ENCODE data around the gene PTPRE.

The PTPRE gene

DNA sequence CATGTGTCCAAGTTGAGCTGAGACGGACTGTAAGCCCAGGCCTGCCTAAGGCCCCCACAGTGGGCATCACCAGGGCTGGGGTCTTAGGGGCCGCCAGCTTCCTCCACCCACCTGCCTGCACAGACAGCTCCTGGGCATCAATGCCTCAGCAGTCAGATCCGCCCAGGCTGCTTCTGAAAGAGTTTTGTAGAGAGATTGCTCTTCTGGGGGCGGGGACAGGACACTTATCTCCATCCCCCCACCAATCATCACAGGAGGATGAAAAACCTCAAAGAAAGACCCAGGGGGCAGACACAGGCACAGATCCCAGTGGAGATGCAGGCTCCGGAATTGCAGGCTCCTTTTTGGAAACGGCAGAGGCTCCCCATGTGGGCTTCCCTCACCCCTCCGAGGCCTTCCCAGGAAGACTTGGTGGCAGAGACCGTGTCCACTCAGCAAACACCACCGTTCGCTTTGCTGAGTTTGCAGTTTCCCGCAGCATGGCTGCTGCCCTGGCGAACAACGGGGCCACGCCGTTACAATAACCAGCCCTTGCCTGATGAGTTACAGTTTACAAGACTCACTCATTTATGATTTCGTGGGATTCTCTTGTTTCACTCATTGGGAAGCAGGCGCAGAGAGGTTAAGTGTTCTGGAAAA lies 122.9 kb downstream of the PTPRE start:
- no peaks in the 10 kb centered on the region for H3K4me1 Mint-ChIP-seq
- no peak for ATAC-seq (replicated peaks; ENCODE audit: extremely low read depth, poor library complexity, severe bottlenecking)

DNA sequence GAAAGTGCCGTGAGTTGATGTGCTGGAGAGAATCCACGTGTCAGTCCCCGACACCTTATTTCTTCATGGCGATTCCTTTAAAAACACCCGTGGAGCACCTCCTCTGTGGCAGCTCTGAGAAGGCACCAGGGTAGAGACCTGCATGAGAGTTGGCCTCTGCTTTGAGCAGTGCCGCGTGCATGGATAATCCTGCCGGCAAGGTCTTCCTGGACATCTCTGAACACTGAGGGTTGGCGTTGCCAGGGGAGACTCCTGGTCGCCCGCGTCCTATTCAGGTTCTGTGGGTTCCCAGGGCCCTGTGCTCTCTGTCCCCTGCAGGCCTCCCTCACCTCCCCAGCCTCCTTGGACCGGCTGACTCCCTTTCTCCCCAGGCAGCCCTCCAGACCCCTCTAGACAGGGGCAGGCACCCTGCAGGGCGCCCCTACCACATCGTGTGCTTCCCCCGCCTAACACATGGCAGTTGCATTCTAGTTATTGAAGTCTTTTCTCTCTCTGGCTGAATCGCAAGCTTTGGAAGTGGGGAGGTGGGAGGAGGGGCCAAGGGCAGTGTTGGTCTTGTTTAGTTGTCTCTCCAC lies 123.7 kb downstream of the PTPRE start:
- Mint-ChIP-seq H3K9me3 (no peaks in the 10 kb centered on the region), H3K27ac (ENCODE audit: low read depth) (no peak overlapping the region), H3K27me3 (peaks cover 25% of the 10 kb centered on the region), H3K4me3 (no peak overlapping the region), H3K36me3 (ENCODE audit: insufficient read depth) (peaks cover 1% of the 10 kb centered on the region), H3K4me1 (peaks cover 3% of the 10 kb centered on the region)
- DNase-seq (ENCODE audit: low spot score in 2 of 2) (no peak), ATAC-seq (replicated peaks; ENCODE audit: extremely low read depth, poor library complexity, severe bottlenecking) (no peak)

More for the DNA sequence above, 122.9 kb downstream of the PTPRE start:
- peaks cover 25% of the 10 kb centered on the region for H3K27me3 Mint-ChIP-seq
- no peak for DNase-seq (ENCODE audit: low spot score in 2 of 2)
- H3K9me3 Mint-ChIP-seq: no peaks in the 10 kb centered on the region
- no peak overlapping the region for H3K27ac Mint-ChIP-seq (ENCODE audit: low read depth)
- no peaks in the 10 kb centered on the region for H3K36me3 Mint-ChIP-seq (ENCODE audit: insufficient read depth)
- H3K4me3 Mint-ChIP-seq: no peak overlapping the region

DNA sequence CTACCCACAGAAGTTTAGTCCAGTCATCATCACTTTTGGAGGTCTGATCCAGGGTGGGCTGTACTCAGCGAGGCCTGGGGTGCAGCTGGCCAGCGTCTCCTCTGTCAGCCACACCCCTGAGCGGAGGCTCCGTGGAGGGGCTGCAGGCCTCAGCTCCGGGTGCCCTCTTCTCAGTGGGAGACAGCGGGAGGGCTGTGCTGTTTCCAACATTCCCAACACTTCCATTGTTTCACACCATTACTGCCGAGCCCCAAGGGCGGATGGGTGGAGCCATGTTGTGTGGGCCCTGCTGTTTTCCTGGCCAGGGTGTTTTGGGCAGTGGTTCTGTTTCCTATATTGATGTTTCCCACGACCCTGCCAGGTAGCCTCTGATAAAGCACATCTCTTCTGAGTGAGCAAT lies 124.3 kb downstream of the PTPRE start:
- H3K27me3 Mint-ChIP-seq: peaks cover 23% of the 10 kb centered on the region
- peaks cover 3% of the 10 kb centered on the region for H3K36me3 Mint-ChIP-seq (ENCODE audit: insufficient read depth)
- DNase-seq (ENCODE audit: low spot score in 2 of 2) (no peak), ATAC-seq (replicated peaks; ENCODE audit: extremely low read depth, poor library complexity, severe bottlenecking) (no peak)
- H3K27ac Mint-ChIP-seq (ENCODE audit: low read depth): no peak overlapping the region
- no peaks in the 10 kb centered on the region for H3K9me3 Mint-ChIP-seq
- no peak overlapping the region for H3K4me3 Mint-ChIP-seq
- peaks cover 5% of the 10 kb centered on the region for H3K4me1 Mint-ChIP-seq

DNA sequence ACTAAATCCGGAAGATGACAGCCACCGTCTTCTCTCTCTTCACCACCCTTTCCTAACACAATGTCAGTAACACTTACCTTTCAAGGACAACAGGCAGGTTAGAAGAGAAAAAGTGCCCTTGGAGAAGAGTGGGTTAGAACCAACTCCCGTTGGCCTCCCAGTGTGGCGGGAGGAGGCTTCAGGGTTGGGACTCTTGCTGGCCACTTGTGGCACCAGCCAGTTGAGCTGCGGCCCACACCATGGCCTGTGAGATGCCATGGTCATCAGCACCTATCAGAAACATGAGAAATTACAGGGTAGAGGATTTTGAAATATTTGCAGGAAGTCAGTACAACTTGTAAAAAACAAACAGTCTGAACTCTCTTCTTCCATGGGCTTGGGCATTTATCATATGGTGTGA lies 125.6 kb downstream of the PTPRE start:
- peaks cover 5% of the 10 kb centered on the region for H3K4me1 Mint-ChIP-seq
- H3K27ac Mint-ChIP-seq (ENCODE audit: low read depth): no peak overlapping the region
- H3K9me3 Mint-ChIP-seq: no peaks in the 10 kb centered on the region
- peaks cover 3% of the 10 kb centered on the region for H3K36me3 Mint-ChIP-seq (ENCODE audit: insufficient read depth)
- H3K4me3 Mint-ChIP-seq: no peak overlapping the region
- H3K27me3 Mint-ChIP-seq: peaks cover 19% of the 10 kb centered on the region
- ATAC-seq (replicated peaks; ENCODE audit: extremely low read depth, poor library complexity, severe bottlenecking): no peak
- no peak for DNase-seq (ENCODE audit: low spot score in 2 of 2)

DNA sequence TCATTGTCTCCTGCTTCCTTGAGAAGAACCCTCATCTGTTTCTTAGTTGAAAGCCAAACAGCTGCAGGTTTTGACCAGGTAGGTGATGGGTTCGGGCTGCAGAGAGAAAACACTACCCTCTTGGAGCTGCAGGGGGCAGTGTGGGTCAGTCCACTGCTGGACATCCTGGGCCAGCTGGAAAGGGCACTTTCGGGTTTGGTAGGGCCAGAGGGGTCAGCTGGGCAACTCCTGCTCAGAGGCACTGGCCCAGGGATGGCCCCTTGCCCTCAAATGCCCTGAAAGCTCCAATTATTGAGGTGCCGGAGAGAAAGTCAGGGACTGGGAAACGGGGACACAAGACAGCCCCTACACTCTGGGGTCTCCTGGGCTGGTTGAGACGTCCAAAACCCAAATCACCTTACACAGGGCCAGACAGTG lies 128.7 kb downstream of the PTPRE start:
- Mint-ChIP-seq H3K27me3 (peaks cover under 1% of the 10 kb centered on the region), H3K4me3 (no peak overlapping the region), H3K9me3 (no peaks in the 10 kb centered on the region), H3K36me3 (ENCODE audit: insufficient read depth) (peaks cover 3% of the 10 kb centered on the region), H3K27ac (ENCODE audit: low read depth) (no peak overlapping the region), H3K4me1 (peaks cover 5% of the 10 kb centered on the region)
- ATAC-seq (replicated peaks; ENCODE audit: extremely low read depth, poor library complexity, severe bottlenecking) (no peak), DNase-seq (ENCODE audit: low spot score in 2 of 2) (peak; percentile 47 to 69)

- Mint-ChIP-seq H3K27me3 (no peaks in the 10 kb centered on the region), H3K9me3 (no peaks in the 10 kb centered on the region), H3K36me3 (ENCODE audit: insufficient read depth) (peaks cover 3% of the 10 kb centered on the region), H3K27ac (ENCODE audit: low read depth) (no peak overlapping the region), H3K4me1 (peaks cover 5% of the 10 kb centered on the region), H3K4me3 (no peak overlapping the region)
- no peak for DNase-seq (ENCODE audit: low spot score in 2 of 2)
- no peak for ATAC-seq (replicated peaks; ENCODE audit: extremely low read depth, poor library complexity, severe bottlenecking)
These were observed 129.2 kb downstream of the PTPRE start for GRCh38 chr10:128036011-128036615.

DNA sequence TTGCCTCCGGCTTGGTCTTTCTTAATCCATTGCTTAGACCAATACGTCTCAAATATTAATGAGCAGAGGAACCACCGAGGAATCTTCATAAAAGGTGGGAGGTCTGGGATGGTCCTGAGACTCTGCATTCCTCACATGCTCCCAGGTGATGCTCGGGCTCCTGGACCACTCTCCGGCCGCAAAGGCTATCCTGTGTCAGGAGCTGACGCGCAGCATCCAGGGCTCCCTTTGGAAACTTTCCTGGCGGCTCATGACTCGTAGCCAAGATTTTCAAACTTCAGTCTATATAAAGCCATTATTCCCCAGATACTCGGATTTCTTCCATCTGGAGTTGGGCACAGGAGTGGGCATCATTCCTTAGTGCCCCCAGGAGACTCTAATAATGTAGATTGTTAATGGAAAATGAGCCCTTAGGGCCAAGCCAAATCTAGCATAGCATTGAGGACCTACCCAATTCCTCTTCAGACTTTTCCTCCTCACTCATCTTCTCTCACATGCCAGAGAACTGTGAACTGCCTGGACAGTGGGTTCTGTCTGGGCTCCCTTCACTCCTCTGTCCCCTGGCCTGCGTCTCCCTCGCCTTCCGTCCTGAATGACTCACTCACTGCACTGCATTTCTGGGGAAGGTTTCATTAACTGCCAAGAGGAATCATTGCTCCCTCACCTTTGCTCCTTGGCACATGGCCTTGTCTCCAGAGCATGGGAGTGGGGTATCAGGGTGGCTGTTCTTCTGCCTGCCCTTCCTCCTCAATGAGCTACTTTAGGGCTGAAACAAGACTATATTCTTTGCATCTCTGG lies 130.0 kb downstream of the PTPRE start:
- H3K9me3 Mint-ChIP-seq: no peaks in the 10 kb centered on the region
- no peaks in the 10 kb centered on the region for H3K27me3 Mint-ChIP-seq
- no peak for DNase-seq (ENCODE audit: low spot score in 2 of 2)
- peaks cover 7% of the 10 kb centered on the region for H3K4me1 Mint-ChIP-seq
- H3K27ac Mint-ChIP-seq (ENCODE audit: low read depth): peak overlapping the region; percentile 3
- H3K36me3 Mint-ChIP-seq (ENCODE audit: insufficient read depth): peaks cover 3% of the 10 kb centered on the region
- no peak for ATAC-seq (replicated peaks; ENCODE audit: extremely low read depth, poor library complexity, severe bottlenecking)
- no peak overlapping the region for H3K4me3 Mint-ChIP-seq

DNA sequence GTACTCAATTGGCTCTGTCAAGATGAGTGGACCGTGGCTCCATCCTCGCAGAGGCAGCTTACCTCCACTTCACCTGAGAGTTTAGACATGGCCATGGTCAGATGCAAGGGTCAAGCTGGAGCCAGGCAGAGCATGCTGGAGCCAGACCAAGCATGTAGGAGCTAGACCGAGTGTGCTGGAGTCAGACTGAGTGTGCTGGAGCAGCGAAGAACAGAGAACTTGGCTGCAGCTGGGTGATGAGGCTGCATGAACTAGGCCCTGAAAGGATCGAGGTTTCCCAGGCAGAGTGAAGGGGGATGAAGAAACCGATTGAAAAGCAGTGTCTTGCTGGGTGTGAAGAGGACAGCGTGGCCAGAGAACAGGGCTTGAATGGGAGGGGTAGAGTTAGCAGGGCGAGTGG lies 133.2 kb downstream of the PTPRE start:
- ATAC-seq (replicated peaks; ENCODE audit: extremely low read depth, poor library complexity, severe bottlenecking): no peak
- H3K36me3 Mint-ChIP-seq (ENCODE audit: insufficient read depth): peaks cover 8% of the 10 kb centered on the region
- H3K4me3 Mint-ChIP-seq: no peak overlapping the region
- peak overlapping the region; percentile 68 for H3K27ac Mint-ChIP-seq (ENCODE audit: low read depth)
- no peaks in the 10 kb centered on the region for H3K9me3 Mint-ChIP-seq
- no peak for DNase-seq (ENCODE audit: low spot score in 2 of 2)
- H3K4me1 Mint-ChIP-seq: peaks cover 16% of the 10 kb centered on the region
- no peaks in the 10 kb centered on the region for H3K27me3 Mint-ChIP-seq

GRCh38 chr10:128040681-128041080 lies 133.8 kb downstream of the PTPRE start:
- H3K27me3 Mint-ChIP-seq: no peaks in the 10 kb centered on the region
- H3K4me1 Mint-ChIP-seq: peaks cover 12% of the 10 kb centered on the region
- peak overlapping the region; percentile 68 for H3K27ac Mint-ChIP-seq (ENCODE audit: low read depth)
- no peaks in the 10 kb centered on the region for H3K9me3 Mint-ChIP-seq
- no peak overlapping the region for H3K4me3 Mint-ChIP-seq
- ATAC-seq (replicated peaks; ENCODE audit: extremely low read depth, poor library complexity, severe bottlenecking) (no peak), DNase-seq (ENCODE audit: low spot score in 2 of 2) (no peak)
- peaks cover 7% of the 10 kb centered on the region for H3K36me3 Mint-ChIP-seq (ENCODE audit: insufficient read depth)

DNA sequence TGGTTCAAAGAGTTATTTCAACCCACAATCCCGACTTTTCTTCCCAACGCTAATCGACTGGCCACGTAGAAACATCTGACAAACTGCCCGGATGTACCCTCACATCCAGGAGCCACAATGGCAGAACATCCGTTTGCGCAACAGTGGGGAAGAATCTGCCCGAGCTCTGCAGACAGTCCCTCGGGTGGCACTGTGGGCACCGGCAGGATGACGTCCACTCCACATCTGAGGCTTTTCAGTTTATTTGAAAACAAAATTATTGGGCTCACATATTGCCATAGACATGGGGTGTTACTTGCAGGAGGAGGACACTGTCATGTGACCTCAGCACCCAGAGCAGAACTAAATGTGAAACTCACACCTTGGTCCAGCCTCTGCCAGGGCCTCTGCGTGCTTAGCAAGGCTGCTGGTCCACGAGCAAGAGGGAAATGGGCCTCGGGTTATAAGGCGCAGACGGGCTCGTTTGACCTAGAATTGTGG lies 135.3 kb downstream of the PTPRE start:
- Mint-ChIP-seq H3K9me3 (no peaks in the 10 kb centered on the region), H3K4me3 (peak overlapping the region; percentile 49), H3K27ac (ENCODE audit: low read depth) (peak overlapping the region; percentile 91), H3K4me1 (peaks cover 21% of the 10 kb centered on the region), H3K36me3 (ENCODE audit: insufficient read depth) (peaks cover 10% of the 10 kb centered on the region), H3K27me3 (no peaks in the 10 kb centered on the region)
- ATAC-seq (replicated peaks; ENCODE audit: extremely low read depth, poor library complexity, severe bottlenecking): peak; percentile 94
- peak in 1 of 2 donors; percentile 56 for DNase-seq (ENCODE audit: low spot score in 2 of 2)

GRCh38 chr10:128043259-128044045 lies 136.5 kb downstream of the PTPRE start:
- no peak for ATAC-seq (replicated peaks; ENCODE audit: extremely low read depth, poor library complexity, severe bottlenecking)
- no peak overlapping the region for H3K4me3 Mint-ChIP-seq
- peaks cover 34% of the 10 kb centered on the region for H3K4me1 Mint-ChIP-seq
- H3K36me3 Mint-ChIP-seq (ENCODE audit: insufficient read depth): peaks cover 22% of the 10 kb centered on the region
- no peak for DNase-seq (ENCODE audit: low spot score in 2 of 2)
- H3K27ac Mint-ChIP-seq (ENCODE audit: low read depth): no peak overlapping the region
- no peaks in the 10 kb centered on the region for H3K27me3 Mint-ChIP-seq
- H3K9me3 Mint-ChIP-seq: no peaks in the 10 kb centered on the region

DNA sequence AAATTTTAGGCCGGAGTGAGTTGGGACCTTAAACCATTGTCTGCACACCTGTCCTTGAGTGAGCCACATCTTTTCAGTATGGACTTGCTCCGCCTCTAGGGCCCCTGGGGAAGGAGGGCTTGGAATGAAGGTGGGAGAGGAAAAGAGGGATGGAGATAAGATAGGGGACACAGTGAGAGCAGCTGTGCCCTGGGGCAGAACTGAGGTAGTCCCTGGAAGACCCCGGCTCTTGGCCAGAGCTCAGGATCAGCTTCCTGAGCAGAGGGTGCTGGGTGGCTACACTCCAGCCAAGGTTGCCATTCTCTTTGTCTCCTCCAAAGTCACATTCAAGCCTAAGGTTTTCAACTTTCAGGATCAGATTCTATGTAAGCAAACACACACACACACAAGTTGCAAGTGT lies 137.3 kb downstream of the PTPRE start:
- H3K4me1 Mint-ChIP-seq: peaks cover 40% of the 10 kb centered on the region
- peaks cover 27% of the 10 kb centered on the region for H3K36me3 Mint-ChIP-seq (ENCODE audit: insufficient read depth)
- H3K27ac Mint-ChIP-seq (ENCODE audit: low read depth): no peak overlapping the region
- no peaks in the 10 kb centered on the region for H3K27me3 Mint-ChIP-seq
- H3K9me3 Mint-ChIP-seq: no peaks in the 10 kb centered on the region
- DNase-seq (ENCODE audit: low spot score in 2 of 2) (no peak), ATAC-seq (replicated peaks; ENCODE audit: extremely low read depth, poor library complexity, severe bottlenecking) (no peak)
- H3K4me3 Mint-ChIP-seq: no peak overlapping the region

Measured in central memory CD8-positive, alpha-beta T cell (primary cell).